Loucy (cell line): ENCODE results near the gene SGMS1.

Experiments used
- H2AFZ ChIP-seq: fragments of 200-600 bp; sonication (generic); 2 replicates; pipeline ENCODE4 v1.6.0; 2016; ENCODE audit warnings: antibody characterized with exemption, mild to moderate bottlenecking, low read length, moderate library complexity
- H3F3A ChIP-seq: fragments of 200-600 bp; 2 replicates; pipeline ENCODE4 v1.6.0; 2016; ENCODE audit warnings: antibody characterized with exemption, low read depth, mild to moderate bottlenecking
- H3K27me3 ChIP-seq: fragments of 200-600 bp; sonication (generic); 2 replicates; pipeline ENCODE4 v1.6.1; 2014; ENCODE audit warnings: low read length, mild to moderate bottlenecking; ENCODE audit not compliant: insufficient read depth, poor library complexity, severe bottlenecking
- H3K36me3 ChIP-seq: fragments of 200-600 bp; sonication (generic); 2 replicates; pipeline ENCODE4 v1.6.1; 2016; ENCODE audit warnings: low read length; ENCODE audit not compliant: insufficient read depth
- H3K4me1 ChIP-seq: fragments of 200-600 bp; sonication (generic); 2 replicates; pipeline ENCODE4 v1.5.1; 2014; ENCODE audit warnings: low read length, mild to moderate bottlenecking; ENCODE audit not compliant: insufficient read depth, poor library complexity, severe bottlenecking
- H3K4me2 ChIP-seq: fragments of 200-600 bp; sonication (generic); 2 replicates; pipeline ENCODE4 v1.6.0; 2014; ENCODE audit warnings: antibody characterized with exemption, low read length, low read depth, mild to moderate bottlenecking; ENCODE audit not compliant: poor library complexity, severe bottlenecking
- H3K4me3 ChIP-seq: fragments of 200-600 bp; sonication (generic); 2 replicates; pipeline ENCODE4 v1.5.1; 2014; ENCODE audit warnings: low read length, mild to moderate bottlenecking, mixed read lengths; ENCODE audit not compliant: poor library complexity, severe bottlenecking
- H3K79me2 ChIP-seq: fragments of 200-600 bp; sonication (generic); 2 replicates; pipeline ENCODE4 v1.6.1; 2014; ENCODE audit warnings: low read length; ENCODE audit not compliant: insufficient read depth
- H3K9ac ChIP-seq: fragments of 200-600 bp; sonication (generic); 2 replicates; pipeline ENCODE4 v1.6.0; 2014; ENCODE audit warnings: mild to moderate bottlenecking, low read depth, low read length, moderate library complexity; ENCODE audit not compliant: poor library complexity, severe bottlenecking
- H3K9me2 ChIP-seq: fragments of 200-600 bp; sonication (generic); replicated peaks from 2 replicates; pipeline ENCODE4 v1.6.1; 2016; ENCODE audit warnings: low read depth, low read length, mixed read lengths
- H3K9me3 ChIP-seq: fragments of 200-600 bp; sonication (generic); 2 replicates; pipeline ENCODE4 v1.6.1; 2014; ENCODE audit warnings: mild to moderate bottlenecking, antibody characterized with exemption, low read length, low read depth; ENCODE audit not compliant: insufficient read depth
- H4K20me1 ChIP-seq: fragments of 200-600 bp; sonication (generic); 2 replicates; pipeline ENCODE4 v1.6.0; 2014; ENCODE audit warnings: antibody characterized with exemption, low read length, mild to moderate bottlenecking; ENCODE audit not compliant: insufficient read depth, poor library complexity, severe bottlenecking
- EZH2phosphoT487 ChIP-seq: fragments of 200-600 bp; IDR thresholded peaks from 2 replicates; pipeline ENCODE4 v1.6.1; 2018; ENCODE audit warnings: antibody characterized with exemption, mild to moderate bottlenecking, moderate library complexity, borderline replicate concordance
- TF ChIP-seq, protein P1 (sequence below): fragments of 200-600 bp; sonication (generic); conservative IDR thresholded peaks from 2 replicates; pipeline ENCODE4 v1.5.1; 2014; ENCODE audit warnings: mild to moderate bottlenecking, antibody characterized with exemption, low read length

SGMS1 gene

GRCh38 chr10:50567384-50567783 is 56.4 kb downstream of the SGMS1 start:
- no peak overlapping the region for H2AFZ ChIP-seq
- no peaks in the 10 kb centered on the region for H3K79me2 ChIP-seq

GRCh38 chr10:50566150-50566549 is 57.6 kb downstream of the SGMS1 start:
- H3K9me2 ChIP-seq, result no peaks in the 10 kb centered on the region
- H3K9me3 ChIP-seq, result no peaks in the 10 kb centered on the region
- no peaks in the 10 kb centered on the region for H3K27me3 ChIP-seq
- H4K20me1 ChIP-seq, result no peaks in the 10 kb centered on the region
- no peaks in the 10 kb centered on the region for H3F3A ChIP-seq
- H3K79me2 ChIP-seq, result no peaks in the 10 kb centered on the region
- no peaks in the 10 kb centered on the region for H3K36me3 ChIP-seq
- no peak overlapping the region for H3K9ac ChIP-seq
- H2AFZ ChIP-seq, result no peak overlapping the region
- H3K4me1 ChIP-seq, result no peaks in the 10 kb centered on the region
- no peak for TF ChIP-seq EZH2phosphoT487
- TF ChIP-seq, protein P1, sequence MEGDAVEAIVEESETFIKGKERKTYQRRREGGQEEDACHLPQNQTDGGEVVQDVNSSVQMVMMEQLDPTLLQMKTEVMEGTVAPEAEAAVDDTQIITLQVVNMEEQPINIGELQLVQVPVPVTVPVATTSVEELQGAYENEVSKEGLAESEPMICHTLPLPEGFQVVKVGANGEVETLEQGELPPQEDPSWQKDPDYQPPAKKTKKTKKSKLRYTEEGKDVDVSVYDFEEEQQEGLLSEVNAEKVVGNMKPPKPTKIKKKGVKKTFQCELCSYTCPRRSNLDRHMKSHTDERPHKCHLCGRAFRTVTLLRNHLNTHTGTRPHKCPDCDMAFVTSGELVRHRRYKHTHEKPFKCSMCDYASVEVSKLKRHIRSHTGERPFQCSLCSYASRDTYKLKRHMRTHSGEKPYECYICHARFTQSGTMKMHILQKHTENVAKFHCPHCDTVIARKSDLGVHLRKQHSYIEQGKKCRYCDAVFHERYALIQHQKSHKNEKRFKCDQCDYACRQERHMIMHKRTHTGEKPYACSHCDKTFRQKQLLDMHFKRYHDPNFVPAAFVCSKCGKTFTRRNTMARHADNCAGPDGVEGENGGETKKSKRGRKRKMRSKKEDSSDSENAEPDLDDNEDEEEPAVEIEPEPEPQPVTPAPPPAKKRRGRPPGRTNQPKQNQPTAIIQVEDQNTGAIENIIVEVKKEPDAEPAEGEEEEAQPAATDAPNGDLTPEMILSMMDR, result no peak
- no peak overlapping the region for H3K4me3 ChIP-seq
- no peak overlapping the region for H3K4me2 ChIP-seq

More at GRCh38 chr10:50567384-50567783, 56.4 kb downstream of the SGMS1 start:
- Histone ChIP-seq H3K4me1 (no peaks in the 10 kb centered on the region), H3K9ac (no peak overlapping the region), H3K4me3 (no peak overlapping the region), H4K20me1 (no peaks in the 10 kb centered on the region), H3F3A (no peaks in the 10 kb centered on the region), H3K9me2 (no peaks in the 10 kb centered on the region), H3K4me2 (no peak overlapping the region), H3K9me3 (no peaks in the 10 kb centered on the region), H3K36me3 (no peaks in the 10 kb centered on the region), H3K27me3 (no peaks in the 10 kb centered on the region)
- TF ChIP-seq EZH2phosphoT487, result no peak
- TF ChIP-seq, protein P1, result no peak

GRCh38 chr10:50565301-50566083 is 58.3 kb downstream of the SGMS1 start:
- TF ChIP-seq, protein P1, result no peak
- no peak for TF ChIP-seq EZH2phosphoT487
- Histone ChIP-seq H3K79me2 (no peaks in the 10 kb centered on the region), H3K4me2 (no peak overlapping the region), H2AFZ (no peak overlapping the region), H3F3A (no peaks in the 10 kb centered on the region), H3K36me3 (no peaks in the 10 kb centered on the region), H3K9me2 (no peaks in the 10 kb centered on the region), H3K4me3 (no peak overlapping the region), H3K4me1 (no peaks in the 10 kb centered on the region), H4K20me1 (no peaks in the 10 kb centered on the region), H3K27me3 (no peaks in the 10 kb centered on the region), H3K9me3 (no peaks in the 10 kb centered on the region), H3K9ac (no peak overlapping the region)
